OCI-LY1 (cell line): ENCODE measurements around the gene ALOX5.

Experiments used
- CTCF ChIP-seq: fragments of 200-600 bp; sonication (generic), shearing (Covaris generic); IDR thresholded peaks from 2 replicates; pipeline ENCODE4 v1.5.1; 2017; ENCODE audit warnings: mild to moderate bottlenecking, antibody characterized with exemption, low read length, moderate library complexity, mixed read lengths
- EZH2 ChIP-seq: fragments of 200-600 bp; sonication (generic), shearing (Covaris generic); IDR thresholded peaks from 2 replicates; pipeline ENCODE4 v1.8.0; 2017; ENCODE audit warnings: borderline replicate concordance, mixed run types, mild to moderate bottlenecking, antibody characterized with exemption, low read length, moderate library complexity, mixed read lengths

DNA sequence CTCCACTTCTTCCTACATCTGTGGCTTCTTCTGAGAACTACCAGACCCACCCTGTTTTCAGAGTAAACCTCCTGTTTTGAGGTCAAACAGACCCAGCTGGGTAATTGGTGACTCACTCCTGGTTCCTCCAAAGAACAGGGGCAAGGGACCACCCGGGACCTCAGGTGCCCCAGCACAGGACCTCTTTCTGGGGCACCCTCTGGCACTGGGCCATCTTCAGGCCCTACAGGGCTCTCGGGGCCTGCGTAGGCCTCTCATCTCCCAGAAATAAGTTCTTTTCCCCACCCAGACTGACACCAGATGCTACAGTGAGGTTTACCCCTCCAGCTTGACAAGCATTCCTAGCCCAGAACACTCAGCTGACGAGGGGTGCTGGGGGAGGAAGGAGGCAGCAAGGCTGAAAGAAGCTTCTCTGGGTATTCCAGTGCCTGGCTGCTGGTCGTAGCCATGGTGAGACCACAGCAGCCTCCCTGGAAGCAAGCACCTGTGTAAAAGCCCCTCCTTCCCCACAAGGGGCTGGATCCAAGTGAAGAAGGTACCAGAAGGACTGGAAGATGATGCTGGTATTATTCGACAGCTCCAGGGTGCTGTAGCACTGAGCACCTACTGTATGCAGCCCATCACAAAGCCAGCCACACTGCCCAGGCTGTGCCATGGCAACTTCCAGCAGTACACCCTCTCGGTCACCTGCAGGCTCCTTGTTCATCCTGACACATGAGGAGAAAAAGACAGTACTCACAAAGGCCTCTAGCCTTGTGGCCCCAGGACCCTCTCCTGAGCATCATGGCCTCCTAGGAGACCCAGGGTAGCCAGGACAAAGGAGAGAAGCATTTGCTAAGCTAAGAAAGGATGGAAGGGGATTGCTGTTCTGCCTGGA is 47.4 kb downstream of the ALOX5 start:
- TF ChIP-seq CTCF, result no peak
- TF ChIP-seq EZH2, result no peak
